NT2/D1 (cell line): ENCODE measurements around the gene C9orf72.

ENCODE experiments used
- SUZ12 ChIP-seq: IDR thresholded peaks from 2 replicates; pipeline ENCODE4 v1.6.1; 2011; ENCODE audit not compliant: insufficient read length, insufficient read depth; ENCODE audit errors: extremely low read depth
- YY1 ChIP-seq: IDR thresholded peaks from 2 replicates; pipeline ENCODE4 v1.6.1; 2011; ENCODE audit not compliant: insufficient read length, insufficient read depth
- ZNF274 ChIP-seq: IDR thresholded peaks from 2 replicates; pipeline ENCODE4 v1.6.1; 2011; ENCODE audit warnings: mild to moderate bottlenecking, low read depth, low read length

- no peak for TF ChIP-seq ZNF274
- no peak for TF ChIP-seq YY1
- no peak for TF ChIP-seq SUZ12
Measured at GRCh38 chr9:27538647-27539046, 34.6 kb downstream of the C9orf72 start.
